Measurements from ENCODE around the gene E2F2.

E2F2 gene

GRCh38 chr1:23462766-23463165, 68.3 kb downstream of the E2F2 start:
- Mint-ChIP-seq H3K4me3 (no peak overlapping the region), H3K9me3 (no peaks in the 10 kb centered on the region), H3K27ac (no peak overlapping the region), H3K27me3 (ENCODE audit: low read depth) (no peaks in the 10 kb centered on the region), H3K4me1 (peaks cover 3% of the 10 kb centered on the region), H3K36me3 (ENCODE audit: low read depth) (peaks cover 18% of the 10 kb centered on the region)
- TF ChIP-seq CTCF (IDR thresholded peaks at IDR 0.05; ENCODE audit: unreplicated experiment in 3 of 3), result no peak

GRCh38 chr1:23461050-23461449, 70.0 kb downstream of the E2F2 start:
- no peak overlapping the region for H3K4me3 Mint-ChIP-seq
- no peaks in the 10 kb centered on the region for H3K27me3 Mint-ChIP-seq (ENCODE audit: low read depth)
- no peak overlapping the region for H3K27ac Mint-ChIP-seq
- peaks cover 24% of the 10 kb centered on the region for H3K36me3 Mint-ChIP-seq (ENCODE audit: low read depth)
- H3K4me1 Mint-ChIP-seq, result peaks cover 15% of the 10 kb centered on the region
- no peak for TF ChIP-seq CTCF (IDR thresholded peaks at IDR 0.05; ENCODE audit: unreplicated experiment in 3 of 3)
- H3K9me3 Mint-ChIP-seq, result no peaks in the 10 kb centered on the region

DNA sequence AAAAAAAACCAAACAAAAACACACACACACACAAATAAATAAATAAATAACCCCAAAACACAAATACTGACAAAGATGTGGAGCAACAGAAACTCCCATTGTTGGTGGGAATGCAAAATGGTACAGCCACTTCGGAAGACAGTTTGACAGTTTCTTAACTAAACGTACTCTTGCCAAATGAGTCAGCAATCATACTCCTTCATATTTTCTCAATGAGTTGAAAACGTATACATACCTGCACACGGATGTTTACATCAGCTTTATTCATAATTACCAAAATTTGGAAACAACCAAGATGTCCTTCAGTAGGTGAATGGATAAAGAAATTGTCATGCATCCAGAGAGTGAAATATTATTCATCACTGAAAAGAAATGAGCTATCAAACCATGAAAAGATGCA, 70.5 kb downstream of the E2F2 start:
- H3K36me3 Mint-ChIP-seq (ENCODE audit: low read depth), result peaks cover 27% of the 10 kb centered on the region
- peaks cover 15% of the 10 kb centered on the region for H3K4me1 Mint-ChIP-seq
- no peak overlapping the region for H3K27ac Mint-ChIP-seq
- no peak for TF ChIP-seq CTCF (IDR thresholded peaks at IDR 0.05; ENCODE audit: unreplicated experiment in 3 of 3)
- no peaks in the 10 kb centered on the region for H3K9me3 Mint-ChIP-seq
- H3K27me3 Mint-ChIP-seq (ENCODE audit: low read depth), result peaks cover 3% of the 10 kb centered on the region
- no peak overlapping the region for H3K4me3 Mint-ChIP-seq

DNA sequence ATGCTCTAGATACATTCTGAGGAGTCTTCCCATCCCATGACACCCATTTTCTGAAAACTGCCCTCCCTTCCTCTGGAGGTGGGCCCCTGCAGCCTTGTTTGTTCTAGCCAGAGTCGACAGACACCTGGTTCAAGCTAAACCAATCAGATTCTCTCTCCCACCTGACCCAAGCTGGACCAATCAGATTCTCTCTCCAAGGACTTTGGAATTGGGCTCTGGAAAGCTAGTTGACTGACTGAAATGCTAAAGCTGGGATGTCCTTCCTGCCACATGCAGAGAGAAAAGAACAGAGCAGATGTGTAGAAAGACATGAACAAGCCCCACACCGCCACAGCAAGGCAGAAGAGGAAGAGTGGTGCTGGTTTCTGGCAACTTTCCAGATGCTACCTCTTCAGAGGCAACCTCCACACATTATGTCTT, 71.7 kb downstream of the E2F2 start:
- Mint-ChIP-seq H3K4me1 (peaks cover 15% of the 10 kb centered on the region), H3K9me3 (no peaks in the 10 kb centered on the region), H3K4me3 (no peak overlapping the region), H3K27ac (no peak overlapping the region), H3K36me3 (ENCODE audit: low read depth) (peaks cover 36% of the 10 kb centered on the region), H3K27me3 (ENCODE audit: low read depth) (peaks cover 4% of the 10 kb centered on the region)
- no peak for TF ChIP-seq CTCF (IDR thresholded peaks at IDR 0.05; ENCODE audit: unreplicated experiment in 3 of 3)

All from nephron (organoid).